Ovary (tissue), 3 donors: ENCODE data around the gene IL1B.

Experiments used
- EP300 ChIP-seq: sonication (generic); formaldehyde crosslinking; IDR thresholded peaks from one replicate; pipeline ENCODE4 v1.6.1; 2017; ENCODE audit warnings: antibody characterized with exemption
- TF ChIP-seq, protein P1 (sequence below), 3 donors: fragments of 450-650 bp in 2 of 3; fragments of 200-600 bp in 1 of 3; IDR thresholded peaks; one replicate each; pipeline versions ENCODE4 v1.5.1 to v1.8.0; 2016 to 2022; ENCODE audit warnings: antibody characterized with exemption in 3 of 3, mild to moderate bottlenecking in 1 of 3
- donor health status: DM: no; HTN: no; CAD: no.

DNA sequence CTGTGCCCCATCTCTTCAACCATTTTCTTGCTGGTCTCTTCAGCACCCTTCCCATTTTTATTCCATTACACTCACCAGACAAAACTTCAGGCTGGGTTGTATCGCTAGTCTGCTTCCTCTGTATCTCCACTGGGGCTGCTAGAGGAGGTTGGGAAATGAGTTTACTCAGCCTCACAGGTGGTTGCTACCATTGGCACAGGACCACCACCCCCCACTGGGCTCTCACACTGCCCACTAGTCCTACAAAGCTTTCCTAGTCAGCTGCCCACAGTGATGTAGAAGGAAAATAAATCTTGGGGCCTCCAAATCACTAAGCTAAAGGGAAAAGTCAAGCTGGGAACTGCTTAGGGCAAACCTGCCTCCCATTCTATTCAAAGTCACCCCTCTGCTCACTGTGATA lies 12.3 kb upstream of the IL1B start:
- TF ChIP-seq, protein P1, sequence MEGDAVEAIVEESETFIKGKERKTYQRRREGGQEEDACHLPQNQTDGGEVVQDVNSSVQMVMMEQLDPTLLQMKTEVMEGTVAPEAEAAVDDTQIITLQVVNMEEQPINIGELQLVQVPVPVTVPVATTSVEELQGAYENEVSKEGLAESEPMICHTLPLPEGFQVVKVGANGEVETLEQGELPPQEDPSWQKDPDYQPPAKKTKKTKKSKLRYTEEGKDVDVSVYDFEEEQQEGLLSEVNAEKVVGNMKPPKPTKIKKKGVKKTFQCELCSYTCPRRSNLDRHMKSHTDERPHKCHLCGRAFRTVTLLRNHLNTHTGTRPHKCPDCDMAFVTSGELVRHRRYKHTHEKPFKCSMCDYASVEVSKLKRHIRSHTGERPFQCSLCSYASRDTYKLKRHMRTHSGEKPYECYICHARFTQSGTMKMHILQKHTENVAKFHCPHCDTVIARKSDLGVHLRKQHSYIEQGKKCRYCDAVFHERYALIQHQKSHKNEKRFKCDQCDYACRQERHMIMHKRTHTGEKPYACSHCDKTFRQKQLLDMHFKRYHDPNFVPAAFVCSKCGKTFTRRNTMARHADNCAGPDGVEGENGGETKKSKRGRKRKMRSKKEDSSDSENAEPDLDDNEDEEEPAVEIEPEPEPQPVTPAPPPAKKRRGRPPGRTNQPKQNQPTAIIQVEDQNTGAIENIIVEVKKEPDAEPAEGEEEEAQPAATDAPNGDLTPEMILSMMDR (IDR thresholded peaks at IDR 0.05), result no peak
- no peak for TF ChIP-seq EP300
